Naive B cell (primary cell): ENCODE results near the gene C17orf50. TPM values are rescaled to one million over a fixed set of nuclear protein-coding genes. Genes with fewer than 3 reads are reported as not detected.
A peak's percentile ranks its signal among the peaks of the same experiment; 100 is the strongest.

Experiments used
- ATAC-seq, 2 donors: fragments of 150-1000 bp; cut with Tn5 transposase; 2 replicates each; pipeline ENCODE4 v1.10.0; 2021; ENCODE audit warnings: low read depth in 2 of 2, mild to moderate bottlenecking in 2 of 2, moderate library complexity in 2 of 2
- DNase-seq: peaks from one replicate; pipeline ENCODE4 v3.0.0; 2022
- H3K27ac Mint-ChIP-seq, 6 donors: one replicate each; pipeline ENCODE4 v1.8.0; 2020 to 2022; ENCODE audit warnings: mild to moderate bottlenecking in 6 of 6, mixed read lengths in 6 of 6, moderate library complexity in 5 of 6, inconsistent platforms in 2 of 6
- H3K27me3 Mint-ChIP-seq, 3 donors: one replicate each; pipeline ENCODE4 v1.8.0; 2021 to 2022; ENCODE audit warnings: mixed read lengths in 3 of 3, mild to moderate bottlenecking in 1 of 3
- H3K36me3 Mint-ChIP-seq, 2 donors: one replicate each; pipeline ENCODE4 v1.8.0; 2020 to 2022; ENCODE audit warnings: mixed read lengths in 2 of 2, inconsistent platforms in 1 of 2, mild to moderate bottlenecking in 1 of 2
- H3K4me1 Mint-ChIP-seq, 3 donors: one replicate each; pipeline ENCODE4 v1.8.0; 2020 to 2022; ENCODE audit warnings: mixed read lengths in 3 of 3, inconsistent platforms in 1 of 3, mild to moderate bottlenecking in 1 of 3, moderate library complexity in 1 of 3
- H3K4me3 Mint-ChIP-seq, 8 donors: one replicate each; pipeline ENCODE4 v1.8.0; 2020 to 2022; ENCODE audit warnings: mild to moderate bottlenecking in 8 of 8, mixed read lengths in 8 of 8, moderate library complexity in 8 of 8, inconsistent platforms in 2 of 8
- H3K9me3 Mint-ChIP-seq, 7 donors: one replicate each; pipeline ENCODE4 v1.8.0; 2020 to 2022; ENCODE audit warnings: mixed read lengths in 7 of 7, mild to moderate bottlenecking in 5 of 7, inconsistent platforms in 2 of 7, moderate library complexity in 1 of 7
- polyA plus RNA-seq, 6 donors: library from polyadenylated mRNA; unstranded; fragments of 300-500 nt; fragmentation: Illumina TruSeq; gene quantifications; one replicate each; pipeline ENCODE4 v1.2.3, GENCODE V29; 2021; ENCODE audit warnings: low read depth in 6 of 6

C17orf50 gene
- polyA plus RNA-seq, 6 donors from 2014 or later: not detected

DNA sequence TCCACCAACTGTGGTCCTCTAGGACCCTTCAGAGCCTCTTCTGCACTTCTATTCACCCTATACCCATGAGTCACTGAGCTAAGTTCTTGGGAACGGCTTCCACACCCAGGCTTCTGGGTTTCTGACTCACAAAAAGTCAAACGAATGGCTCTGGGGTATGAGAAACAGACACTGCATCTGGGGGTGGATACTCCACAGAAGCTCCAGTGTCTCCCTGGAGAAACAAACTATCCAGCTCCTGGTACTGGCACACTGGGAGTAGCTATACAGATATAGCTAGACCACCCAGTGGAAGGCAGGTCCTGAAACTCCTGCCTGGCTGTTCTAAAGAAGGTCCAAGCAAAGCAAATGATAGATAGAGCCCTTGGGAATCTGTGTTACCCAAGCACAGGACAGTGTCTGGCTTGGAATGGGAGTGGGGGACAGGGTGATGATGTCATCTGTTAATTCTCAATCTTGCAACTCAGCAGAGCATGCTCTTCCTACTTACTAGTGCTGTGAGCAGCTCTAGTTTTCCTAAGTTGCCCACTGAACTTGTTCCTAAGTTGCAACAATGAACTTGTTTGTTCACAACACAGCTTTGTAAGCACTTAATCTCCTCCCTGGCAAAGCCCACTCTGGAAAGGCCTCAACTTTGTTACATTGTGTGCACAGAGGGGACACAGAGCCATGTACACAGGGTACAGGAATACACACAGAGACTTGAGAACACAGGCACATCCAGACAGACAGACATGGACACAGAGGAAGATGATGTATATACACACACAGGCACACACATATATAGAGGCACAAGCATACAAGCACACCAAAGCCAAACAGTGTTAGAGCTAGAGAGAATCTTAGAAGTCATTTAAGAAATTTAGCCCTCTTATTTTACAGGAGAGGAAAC, 28.0 kb downstream of the C17orf50 start:
- H3K27me3 Mint-ChIP-seq: peaks cover 16 to 20% (median 19%) of the 10 kb centered on the region in 3 donors

DNA sequence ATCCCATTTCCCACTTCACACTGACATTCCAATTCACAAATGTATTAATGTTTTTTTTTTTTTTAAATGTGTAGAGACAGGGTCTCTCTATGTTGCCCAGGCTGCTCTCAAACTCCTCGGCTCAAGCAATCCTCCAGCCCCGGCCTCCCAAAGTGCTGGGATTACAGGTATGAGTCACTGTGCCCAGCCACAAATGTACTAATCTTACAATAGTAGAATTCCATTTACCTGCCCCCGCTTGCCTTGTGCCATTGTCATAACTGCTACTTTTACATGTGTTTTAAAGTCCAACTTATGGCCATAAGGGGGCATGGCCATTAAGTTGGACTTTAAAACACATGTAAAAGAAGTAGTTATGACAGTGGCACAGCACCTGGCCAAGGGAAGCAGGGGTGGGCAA, 30.2 kb downstream of the C17orf50 start:
- Mint-ChIP-seq H3K27me3 (peaks cover 27 to 35% (median 28%) of the 10 kb centered on the region in 3 donors), H3K4me1 (peaks cover 3 to 11% (median 11%) of the 10 kb centered on the region in 3 donors), H3K27ac (peak overlapping the region in 2 of 6 donors; percentile 23 to 63), H3K9me3 (no peaks in the 10 kb centered on the region), H3K4me3 (no peak overlapping the region), H3K36me3 (no peaks in the 10 kb centered on the region)
- no peak for ATAC-seq
- no peak for DNase-seq

More for the DNA sequence above, 28.0 kb downstream of the C17orf50 start:
- Mint-ChIP-seq H3K36me3 (no peaks in the 10 kb centered on the region), H3K4me3 (no peak overlapping the region), H3K9me3 (no peaks in the 10 kb centered on the region), H3K4me1 (no peaks in the 10 kb centered on the region), H3K27ac (peak overlapping the region in 1 of 6 donors; percentile 39)
- ATAC-seq (no peak), DNase-seq (no peak)

DNA sequence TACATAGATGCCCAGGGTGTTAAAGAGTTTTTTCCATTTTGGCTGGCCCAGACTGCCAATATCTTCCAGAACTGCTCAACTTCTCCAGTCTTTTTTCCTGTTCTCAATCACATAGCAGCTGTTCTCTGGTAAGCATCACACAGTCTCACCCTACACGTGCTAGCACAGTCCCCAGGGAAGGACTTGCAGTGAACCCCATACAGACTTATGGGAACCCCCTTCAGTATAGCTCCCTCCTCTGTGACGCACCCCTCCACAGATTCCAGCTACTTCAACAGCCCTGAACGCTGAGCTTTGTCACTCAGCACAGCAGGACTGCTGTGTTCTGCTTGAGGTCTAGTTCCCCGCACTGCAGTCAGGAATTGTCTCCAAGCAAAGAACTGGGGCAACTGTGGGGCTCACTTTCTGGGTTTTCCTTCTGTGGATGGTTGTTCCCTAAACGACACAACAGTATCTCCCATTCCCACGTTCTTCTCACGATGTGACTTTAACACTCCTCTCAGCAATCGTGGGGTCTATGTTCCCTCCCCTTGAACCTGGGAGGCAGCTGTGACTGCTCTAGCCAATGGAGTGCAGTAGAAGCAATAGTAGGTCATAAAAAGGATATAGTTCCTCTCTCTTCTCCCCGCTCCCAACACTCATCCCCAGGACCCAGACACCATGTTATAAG, 31.1 kb downstream of the C17orf50 start:
- Mint-ChIP-seq H3K27ac (no peak overlapping the region), H3K9me3 (no peaks in the 10 kb centered on the region), H3K36me3 (no peaks in the 10 kb centered on the region), H3K4me1 (peaks cover 3 to 15% (median 13%) of the 10 kb centered on the region in 3 donors), H3K4me3 (no peak overlapping the region), H3K27me3 (peaks cover 28 to 42% (median 33%) of the 10 kb centered on the region in 3 donors)
- no peak for ATAC-seq
- DNase-seq: no peak

DNA sequence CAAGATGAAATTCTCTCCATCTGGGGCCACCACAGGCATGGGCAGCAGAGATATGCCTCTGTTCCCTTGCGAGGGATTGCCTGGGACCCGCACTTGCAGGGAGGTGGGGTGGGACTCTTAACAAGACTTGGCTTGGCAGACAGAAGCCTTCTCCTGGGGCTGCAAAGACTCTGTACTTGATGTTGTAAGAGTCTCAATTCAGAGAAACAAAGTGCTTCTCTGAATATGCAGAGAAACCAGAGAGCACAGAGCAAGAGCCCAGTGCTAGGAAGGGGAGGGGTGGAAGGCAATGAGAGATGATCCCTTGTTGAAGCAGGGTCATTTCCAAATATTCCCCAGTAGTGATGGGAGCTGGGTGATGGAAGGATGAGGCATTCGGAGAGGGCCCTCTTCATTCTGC, 32.6 kb downstream of the C17orf50 start:
- H3K4me3 Mint-ChIP-seq: peak overlapping the region in 4 of 8 donors; percentile 25 to 57 (median 52)
- ATAC-seq: no peak
- peaks cover 28 to 52% (median 33%) of the 10 kb centered on the region in 3 donors for H3K27me3 Mint-ChIP-seq
- H3K36me3 Mint-ChIP-seq: no peaks in the 10 kb centered on the region
- no peak for DNase-seq
- H3K27ac Mint-ChIP-seq: peak overlapping the region in 1 of 6 donors; percentile 79
- peaks cover 3 to 15% (median 13%) of the 10 kb centered on the region in 3 donors for H3K4me1 Mint-ChIP-seq
- H3K9me3 Mint-ChIP-seq: no peaks in the 10 kb centered on the region

DNA sequence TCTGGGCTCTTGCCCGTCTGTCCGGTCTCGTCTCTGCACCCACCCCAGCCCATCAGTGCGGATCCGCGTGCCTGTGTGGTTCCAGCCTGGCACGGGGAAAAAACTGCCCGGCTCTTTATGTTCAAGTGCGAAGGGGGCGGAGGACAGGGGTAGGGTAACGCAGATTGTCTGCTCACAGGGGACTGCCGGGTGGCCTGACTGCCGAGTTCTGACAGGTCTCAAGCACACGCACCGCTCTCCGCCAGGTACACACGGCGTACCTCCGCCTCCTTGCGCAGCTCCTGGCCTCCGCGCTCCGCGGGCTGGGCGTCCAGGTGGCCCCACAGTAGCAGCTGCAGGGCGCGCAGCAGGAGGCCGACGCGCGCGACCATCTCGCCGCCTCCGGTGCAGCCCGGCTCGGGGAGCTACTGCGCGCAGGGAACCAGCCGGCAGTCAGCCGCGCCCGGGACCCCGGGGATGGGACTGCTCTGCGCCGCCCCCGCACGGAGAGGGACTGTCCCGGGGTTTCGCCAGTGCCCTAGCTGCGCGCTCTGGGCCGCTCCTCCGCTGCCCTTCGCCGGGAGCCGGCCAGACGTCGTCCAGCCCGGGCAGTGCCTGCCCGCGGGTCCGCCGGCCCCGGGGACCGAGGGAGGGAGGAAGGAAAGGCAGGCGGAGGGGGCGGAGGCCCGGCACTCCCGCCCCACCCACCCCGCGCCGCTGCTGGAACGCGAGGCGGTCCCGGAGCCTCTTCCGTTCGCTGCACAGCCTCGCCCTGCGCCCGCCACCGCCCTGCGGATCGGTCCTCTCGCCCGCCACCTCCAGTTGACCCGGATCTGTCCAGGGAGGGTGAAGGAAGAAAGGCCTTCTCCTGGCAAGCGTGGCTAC, 34.6 kb downstream of the C17orf50 start, which contains the start of gene MMP28:
Gene MMP28, minus strand, starts transcription at position 635 of the 864 bp plus-strand sequence. Its CDS starts 264 bp downstream, at position 371.
- Mint-ChIP-seq H3K27me3 (peaks cover 28 to 58% (median 37%) of the 10 kb centered on the region in 3 donors), H3K4me3 (peak within 1 kb of the TSS; percentile 70 to 85 (median 81)), H3K36me3 (no peaks in the 10 kb centered on the region), H3K4me1 (peaks cover 8 to 15% (median 13%) of the 10 kb centered on the region in 3 donors), H3K9me3 (no peaks in the 10 kb centered on the region), H3K27ac (peak within 1 kb of the TSS in 2 of 6 donors; percentile 20 to 49)
- DNase-seq: peak; percentile 28
- ATAC-seq: peak; percentile 72 to 76

DNA sequence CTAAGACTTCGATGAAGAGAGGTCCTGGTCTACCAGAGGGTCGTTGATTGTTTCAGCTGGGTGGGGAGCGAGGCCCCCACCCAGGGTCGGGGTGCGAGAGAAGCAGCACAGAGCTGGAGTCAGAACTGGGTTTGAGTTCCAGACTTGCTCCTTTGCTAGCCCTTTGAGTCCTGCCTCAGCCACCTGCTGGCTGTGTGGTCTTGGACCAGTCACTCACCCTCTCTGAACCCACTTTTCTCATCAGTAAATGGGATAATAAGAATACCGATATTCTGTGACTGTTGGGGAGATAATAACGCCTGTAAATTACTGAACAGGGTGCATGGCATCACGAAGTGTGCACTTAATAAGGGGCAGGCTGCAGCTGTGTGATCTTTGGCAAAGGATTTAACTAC, 35.2 kb downstream of the C17orf50 start:
- Mint-ChIP-seq H3K36me3 (no peaks in the 10 kb centered on the region), H3K9me3 (no peaks in the 10 kb centered on the region), H3K27ac (peak overlapping the region in 1 of 6 donors; percentile 49), H3K4me3 (peak overlapping the region; percentile 67 to 85 (median 81)), H3K4me1 (peaks cover 10 to 18% (median 14%) of the 10 kb centered on the region in 3 donors), H3K27me3 (peaks cover 28 to 58% (median 37%) of the 10 kb centered on the region in 3 donors)
- ATAC-seq (no peak), DNase-seq (no peak)

DNA sequence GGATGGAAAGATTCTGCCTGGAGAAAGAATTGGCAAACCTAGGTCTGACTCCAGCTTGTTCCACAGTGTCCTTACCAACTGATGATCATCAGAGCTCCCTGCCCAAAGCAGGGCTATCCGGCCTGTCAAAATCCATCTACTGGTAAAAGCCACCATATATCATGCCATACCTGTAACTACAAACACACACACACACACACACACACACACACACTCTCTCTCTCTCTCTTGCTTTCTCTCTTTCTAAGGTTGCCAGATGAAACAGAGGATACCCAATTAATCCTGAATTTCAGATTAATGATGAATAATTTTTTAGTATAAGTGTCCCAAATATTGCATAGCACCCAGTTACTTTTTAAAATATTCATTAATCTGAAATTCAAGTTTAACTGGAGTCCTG, 36.3 kb downstream of the C17orf50 start:
- H3K4me1 Mint-ChIP-seq: peaks cover 20 to 29% (median 25%) of the 10 kb centered on the region in 3 donors
- DNase-seq (no peak), ATAC-seq (no peak)
- H3K27ac Mint-ChIP-seq: no peak overlapping the region
- peaks cover 25 to 56% (median 36%) of the 10 kb centered on the region in 3 donors for H3K27me3 Mint-ChIP-seq
- no peaks in the 10 kb centered on the region for H3K9me3 Mint-ChIP-seq
- no peaks in the 10 kb centered on the region for H3K36me3 Mint-ChIP-seq
- peak overlapping the region in 2 of 8 donors; percentile 49 to 69 for H3K4me3 Mint-ChIP-seq

DNA sequence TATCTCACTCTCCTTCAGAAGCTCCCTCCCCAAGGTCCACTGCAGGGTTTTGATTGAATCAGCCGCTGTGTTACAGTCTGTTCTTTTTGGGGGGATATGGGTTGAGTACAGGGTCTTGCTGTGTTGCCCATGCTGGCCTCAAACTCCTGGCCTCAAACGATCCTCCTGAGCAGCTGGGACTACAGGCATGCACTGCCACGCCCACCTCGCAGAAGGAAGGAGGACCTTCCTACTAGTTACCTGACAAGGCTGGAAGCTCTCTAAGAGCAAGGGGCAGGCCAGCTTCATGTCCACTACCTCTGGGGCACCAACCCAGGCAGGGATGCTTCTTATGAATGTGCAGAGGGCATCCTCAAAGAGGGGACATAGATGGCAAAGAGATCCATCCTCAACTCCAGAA, 36.7 kb downstream of the C17orf50 start:
- peaks cover 20 to 51% (median 32%) of the 10 kb centered on the region in 3 donors for H3K27me3 Mint-ChIP-seq
- no peak for DNase-seq
- H3K9me3 Mint-ChIP-seq: no peaks in the 10 kb centered on the region
- no peaks in the 10 kb centered on the region for H3K36me3 Mint-ChIP-seq
- peak overlapping the region in 4 of 8 donors; percentile 12 to 85 (median 39) for H3K4me3 Mint-ChIP-seq
- ATAC-seq: no peak
- no peak overlapping the region for H3K27ac Mint-ChIP-seq
- peaks cover 22 to 33% (median 26%) of the 10 kb centered on the region in 3 donors for H3K4me1 Mint-ChIP-seq

DNA sequence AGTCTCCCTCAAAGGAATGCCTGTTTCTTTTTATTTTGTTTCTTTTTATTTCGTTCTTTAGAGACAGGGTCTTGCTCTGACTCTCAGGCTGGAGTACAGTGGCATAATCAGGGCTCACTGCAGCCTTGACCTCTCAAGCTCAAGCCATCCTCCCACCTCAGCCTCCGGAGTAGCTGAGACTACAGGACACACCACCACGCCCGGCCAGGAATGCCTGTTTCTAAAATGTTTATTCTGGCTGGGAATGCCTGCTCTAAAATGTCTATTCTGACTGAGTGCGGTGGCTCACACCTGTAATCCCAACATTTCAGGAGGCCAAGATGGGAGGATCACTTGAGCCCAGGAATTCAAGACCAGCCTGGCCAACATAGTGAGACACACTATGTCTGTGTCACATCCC, 37.2 kb downstream of the C17orf50 start:
- H3K4me1 Mint-ChIP-seq: peaks cover 22 to 34% (median 26%) of the 10 kb centered on the region in 3 donors
- H3K36me3 Mint-ChIP-seq: no peaks in the 10 kb centered on the region
- H3K27me3 Mint-ChIP-seq: peaks cover 17 to 46% (median 28%) of the 10 kb centered on the region in 3 donors
- no peak overlapping the region for H3K4me3 Mint-ChIP-seq
- ATAC-seq (no peak), DNase-seq (no peak)
- no peaks in the 10 kb centered on the region for H3K9me3 Mint-ChIP-seq
- no peak overlapping the region for H3K27ac Mint-ChIP-seq

DNA sequence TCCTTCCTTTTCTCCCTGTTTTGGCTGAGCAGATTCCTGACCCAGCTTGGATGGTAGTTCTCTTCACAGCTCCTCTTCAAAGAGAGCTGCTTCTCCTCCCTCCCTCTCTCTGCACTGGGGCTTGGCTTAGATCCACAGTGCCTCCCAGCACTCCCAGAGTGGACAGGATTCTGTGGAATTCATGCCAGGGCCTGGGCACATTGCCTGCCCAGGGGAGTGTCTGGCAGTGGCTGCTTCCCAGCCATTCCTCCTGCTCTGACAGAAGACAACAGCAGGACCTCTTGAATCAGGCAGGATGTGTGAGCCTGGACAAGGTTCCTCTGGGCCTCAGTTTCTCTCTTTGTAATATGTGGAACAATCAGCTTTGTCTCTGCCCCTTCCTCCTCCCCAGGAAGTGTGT, 39.3 kb downstream of the C17orf50 start:
- Mint-ChIP-seq H3K4me3 (no peak overlapping the region), H3K4me1 (peaks cover 20 to 34% (median 26%) of the 10 kb centered on the region in 3 donors), H3K27ac (no peak overlapping the region), H3K36me3 (no peaks in the 10 kb centered on the region), H3K9me3 (no peaks in the 10 kb centered on the region), H3K27me3 (peaks cover 0 to 28% (median 13%) of the 10 kb centered on the region in 3 donors)
- DNase-seq: no peak
- ATAC-seq: no peak

DNA sequence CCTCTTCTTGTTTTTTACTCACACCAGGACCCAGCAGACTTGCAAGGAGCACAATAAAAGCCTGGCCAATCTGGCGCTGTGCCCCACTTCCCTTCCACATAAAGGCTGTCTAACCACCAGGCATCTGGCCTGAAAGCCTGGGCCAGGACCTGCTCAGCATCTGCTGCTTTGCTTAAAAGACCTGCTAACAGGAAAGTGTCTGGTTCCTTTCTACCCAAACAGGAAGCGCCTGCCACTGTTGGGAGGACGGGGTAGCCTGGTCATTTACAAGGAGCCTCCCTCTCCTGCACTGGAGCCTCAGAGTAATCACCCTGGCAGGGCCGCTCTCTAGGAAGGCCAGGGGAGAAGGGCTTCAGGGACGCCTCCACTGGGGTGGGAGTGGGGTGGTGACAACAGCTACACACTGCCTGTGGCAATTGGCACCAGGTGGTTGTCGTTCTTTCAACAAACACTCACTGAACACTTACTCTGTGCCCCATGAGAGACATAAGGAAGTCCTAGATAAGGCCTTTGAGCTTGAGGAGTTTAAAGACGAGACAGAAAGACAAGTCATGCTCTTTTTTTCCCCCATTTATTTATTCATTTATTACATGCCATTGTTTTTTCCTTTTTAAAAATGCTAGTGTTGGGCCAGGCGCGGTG, 41.0 kb downstream of the C17orf50 start:
- Mint-ChIP-seq H3K36me3 (no peaks in the 10 kb centered on the region), H3K27me3 (peaks cover 0 to 17% (median 3%) of the 10 kb centered on the region in 3 donors), H3K4me3 (peak overlapping the region in 7 of 8 donors; percentile 48 to 79 (median 64)), H3K9me3 (no peaks in the 10 kb centered on the region), H3K4me1 (peaks cover 13 to 25% (median 25%) of the 10 kb centered on the region in 3 donors), H3K27ac (peak overlapping the region; percentile 1 to 92 (median 75))
- ATAC-seq (peak; percentile 65 to 77), DNase-seq (peak; percentile 58)

DNA sequence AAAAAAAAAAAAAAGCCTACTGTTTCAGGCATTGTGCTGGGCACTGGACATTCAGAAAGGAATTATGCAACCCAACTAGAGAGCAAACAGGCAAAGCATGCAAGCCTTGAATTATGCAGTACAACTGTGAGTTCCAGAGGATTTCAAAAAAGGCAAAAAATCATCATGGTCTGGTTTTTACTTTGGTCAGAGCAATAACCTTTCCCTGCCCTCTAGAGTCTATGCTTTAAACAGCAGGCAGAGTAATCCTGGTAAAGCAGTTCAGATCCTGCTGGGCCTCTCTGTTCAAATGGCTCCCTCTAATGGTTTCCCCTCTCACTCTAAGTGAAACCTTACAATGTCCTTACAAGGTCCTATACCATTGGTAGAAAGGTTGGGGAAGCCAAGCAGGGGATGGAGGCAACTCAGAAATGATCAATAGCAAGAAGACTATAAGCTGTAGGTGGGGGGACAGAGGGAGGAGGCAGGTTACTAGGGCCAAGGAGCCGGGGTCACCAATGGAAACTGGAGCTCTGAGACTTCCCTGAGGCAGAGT, 44.0 kb downstream of the C17orf50 start:
- peak; percentile 56 for DNase-seq
- peak; percentile 7 to 11 for ATAC-seq
- peak overlapping the region in 1 of 6 donors; percentile 60 for H3K27ac Mint-ChIP-seq
- peak overlapping the region in 1 of 8 donors; percentile 57 for H3K4me3 Mint-ChIP-seq
- peaks cover 0 to 4% (median 3%) of the 10 kb centered on the region in 3 donors for H3K27me3 Mint-ChIP-seq
- H3K36me3 Mint-ChIP-seq: no peaks in the 10 kb centered on the region
- H3K9me3 Mint-ChIP-seq: no peaks in the 10 kb centered on the region
- H3K4me1 Mint-ChIP-seq: peaks cover 28 to 40% (median 38%) of the 10 kb centered on the region in 3 donors
